ENCODE results near the gene TIMP3. TPM values are rescaled to one million over a fixed set of nuclear protein-coding genes. Genes with fewer than 3 reads are reported as not detected.

The TIMP3 gene
- polyA plus RNA-seq, 4 donors, result 157 to 172 (median 162) TPM

DNA sequence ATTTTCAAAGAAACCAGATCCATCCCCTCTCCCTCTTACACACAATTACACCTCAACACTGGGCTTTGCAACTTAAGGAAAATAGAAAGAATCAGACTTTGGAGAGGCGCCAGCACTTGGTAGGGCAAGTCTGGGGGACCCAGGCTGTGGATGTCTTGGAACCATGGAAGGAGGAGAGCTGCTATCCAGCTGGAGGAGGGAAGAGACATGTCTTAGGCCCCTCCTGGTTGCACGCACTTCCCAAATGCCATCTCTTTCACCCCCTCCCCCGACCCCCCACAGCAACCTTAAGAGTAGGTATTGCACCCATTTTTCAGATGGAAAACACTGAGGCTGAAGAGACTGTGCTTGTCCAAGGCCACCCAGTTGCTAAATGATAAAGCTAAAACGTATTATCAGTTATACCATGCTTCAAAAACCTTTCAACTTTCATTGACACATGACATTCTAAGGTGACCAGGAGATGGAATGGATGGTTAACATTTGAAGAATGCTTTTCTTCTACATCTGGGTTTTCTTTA, 3.9 kb downstream of the TIMP3 start:
- no peak for DNase-seq (ENCODE audit: low read depth in 4 of 4, low spot score in 3 of 4)

GRCh38 chr22:32806296-32806695, 4.8 kb downstream of the TIMP3 start:
- no peak for DNase-seq (ENCODE audit: low read depth in 4 of 4, low spot score in 3 of 4)

DNA sequence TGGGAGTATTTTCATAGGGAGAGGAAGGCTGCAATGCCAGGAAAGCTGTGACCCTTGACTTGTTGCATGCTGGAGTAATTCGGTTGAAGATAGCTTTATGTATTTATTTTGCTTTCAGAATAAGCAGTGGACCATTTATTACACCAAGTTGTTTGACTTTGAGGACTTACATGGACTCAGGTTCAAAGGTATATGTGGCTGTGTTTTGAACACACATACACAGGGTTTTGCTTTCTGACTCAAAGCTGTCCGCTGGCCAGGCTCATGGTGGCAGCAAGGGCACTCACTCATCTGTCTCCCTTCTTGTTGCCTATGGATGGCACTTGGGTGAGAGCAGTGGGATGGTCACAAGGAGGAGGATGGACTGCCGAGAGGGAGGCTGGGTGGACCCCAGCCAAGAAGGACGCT, 6.5 kb downstream of the TIMP3 start:
- no peak for DNase-seq (ENCODE audit: low read depth in 4 of 4, low spot score in 3 of 4)

GRCh38 chr22:32809786-32810554, 8.5 kb downstream of the TIMP3 start:
- no peak for DNase-seq (ENCODE audit: low read depth in 4 of 4, low spot score in 3 of 4)

DNA sequence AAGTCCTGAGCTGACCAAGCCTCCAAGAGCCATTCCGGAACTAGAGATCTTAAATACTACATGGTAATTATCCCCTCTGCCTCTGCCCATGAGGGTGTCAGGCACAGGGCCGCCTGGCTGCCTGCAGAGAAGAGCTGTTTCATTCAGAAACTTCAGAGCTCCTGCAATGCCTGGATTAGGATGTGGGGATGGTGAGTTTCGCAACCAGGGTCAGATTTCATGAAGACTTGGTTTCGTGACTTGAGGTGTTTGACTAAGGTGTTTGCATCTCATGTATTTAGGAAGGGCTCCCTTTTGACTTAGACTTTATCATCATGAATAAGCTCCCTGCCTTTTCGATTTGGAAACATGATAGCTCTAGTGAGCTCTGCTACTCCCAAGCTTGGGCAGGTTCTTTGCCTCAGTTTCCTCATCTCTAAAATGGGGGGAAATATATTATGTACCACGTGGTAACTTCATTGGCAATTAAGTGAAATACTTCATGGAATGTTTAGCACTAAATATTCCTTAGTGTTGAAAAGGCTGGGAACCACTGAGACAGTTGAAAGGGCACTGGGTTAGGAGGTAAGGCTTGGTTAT, 9.1 kb downstream of the TIMP3 start:
- no peak for DNase-seq (ENCODE audit: low read depth in 4 of 4, low spot score in 3 of 4)

GRCh38 chr22:32811788-32812545, 10.5 kb downstream of the TIMP3 start:
- no peak for DNase-seq (ENCODE audit: low read depth in 4 of 4, low spot score in 3 of 4)

GRCh38 chr22:32814285-32814860, 12.9 kb downstream of the TIMP3 start:
- no peak for DNase-seq (ENCODE audit: low read depth in 4 of 4, low spot score in 3 of 4)

GRCh38 chr22:32815059-32815458, 13.6 kb downstream of the TIMP3 start:
- no peak for DNase-seq (ENCODE audit: low read depth in 4 of 4, low spot score in 3 of 4)

DNA sequence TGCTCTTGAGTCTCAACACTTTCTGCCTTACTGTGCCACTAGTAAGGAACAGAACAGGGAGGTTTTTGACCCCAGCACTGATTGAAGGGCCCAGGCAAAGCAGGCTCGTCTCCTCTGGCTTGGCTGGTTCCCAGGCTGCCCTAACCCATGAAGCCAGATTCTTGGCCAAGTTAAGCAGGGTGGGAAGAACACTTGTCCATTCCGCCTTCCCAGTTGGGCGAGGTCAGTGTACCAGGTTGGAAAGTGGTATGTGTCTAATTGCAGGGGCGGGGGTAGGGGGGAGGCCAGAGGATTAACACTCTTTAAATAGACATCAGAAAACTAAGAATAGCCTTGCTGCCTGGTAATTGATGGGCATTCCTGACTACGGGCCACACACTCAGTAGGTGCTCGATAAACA, 14.4 kb downstream of the TIMP3 start:
- no peak for DNase-seq (ENCODE audit: low read depth in 4 of 4, low spot score in 3 of 4)

DNA sequence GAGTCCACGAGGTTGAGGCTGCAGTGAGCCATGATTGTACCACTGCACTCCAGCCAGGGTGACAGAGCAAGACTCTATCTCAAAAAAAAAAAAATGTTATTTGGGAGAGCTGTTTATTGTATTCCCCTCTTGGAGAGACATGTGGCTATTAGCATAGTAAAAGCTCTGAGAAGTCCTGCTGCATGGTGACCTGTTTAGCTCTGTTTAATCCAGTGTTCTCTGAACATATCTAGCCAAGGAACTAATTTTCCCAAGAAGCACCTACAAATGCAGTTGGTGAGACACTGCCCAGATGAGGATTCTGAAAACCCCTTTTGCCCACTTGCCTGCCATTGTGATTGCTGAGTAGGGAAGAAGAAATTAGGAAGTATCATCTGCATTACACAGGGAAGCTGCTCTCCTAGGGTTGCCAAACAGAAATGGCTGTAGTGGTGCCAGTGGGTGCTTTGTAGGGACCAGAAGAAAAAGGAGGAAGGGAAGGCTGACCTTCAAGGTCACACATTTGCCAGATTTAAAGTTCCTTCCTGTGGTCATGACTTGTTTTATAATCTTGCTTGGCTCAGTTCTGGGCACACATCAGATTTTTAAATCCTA, 15.7 kb downstream of the TIMP3 start:
- no peak for DNase-seq (ENCODE audit: low read depth in 4 of 4, low spot score in 3 of 4)

GRCh38 chr22:32818446-32819115, 17.1 kb downstream of the TIMP3 start:
- no peak for DNase-seq (ENCODE audit: low read depth in 4 of 4, low spot score in 3 of 4)

DNA sequence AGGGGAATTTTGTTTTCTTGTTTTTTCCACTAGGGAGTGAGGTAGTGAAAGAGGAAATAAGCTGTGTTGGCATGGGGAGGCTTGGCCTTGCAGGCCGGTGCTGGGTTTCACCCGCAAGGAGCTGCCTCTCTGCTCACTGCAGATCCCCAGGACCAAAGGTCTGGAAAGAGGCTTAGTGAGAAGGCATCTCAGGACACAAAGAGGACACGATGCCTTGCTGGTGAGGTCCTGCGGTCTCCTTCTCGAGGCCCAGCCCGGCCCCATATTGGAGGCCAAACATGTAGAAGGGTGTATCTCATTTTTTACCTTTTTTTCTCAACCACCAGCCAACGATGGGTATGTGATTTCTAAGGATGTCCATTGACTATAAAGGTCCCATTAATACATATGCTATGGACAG, 17.6 kb downstream of the TIMP3 start:
- DNase-seq (ENCODE audit: low read depth in 4 of 4, low spot score in 3 of 4), result no peak

GRCh38 chr22:32820131-32821119, 18.9 kb downstream of the TIMP3 start:
- DNase-seq (ENCODE audit: low read depth in 4 of 4, low spot score in 3 of 4), result no peak

DNA sequence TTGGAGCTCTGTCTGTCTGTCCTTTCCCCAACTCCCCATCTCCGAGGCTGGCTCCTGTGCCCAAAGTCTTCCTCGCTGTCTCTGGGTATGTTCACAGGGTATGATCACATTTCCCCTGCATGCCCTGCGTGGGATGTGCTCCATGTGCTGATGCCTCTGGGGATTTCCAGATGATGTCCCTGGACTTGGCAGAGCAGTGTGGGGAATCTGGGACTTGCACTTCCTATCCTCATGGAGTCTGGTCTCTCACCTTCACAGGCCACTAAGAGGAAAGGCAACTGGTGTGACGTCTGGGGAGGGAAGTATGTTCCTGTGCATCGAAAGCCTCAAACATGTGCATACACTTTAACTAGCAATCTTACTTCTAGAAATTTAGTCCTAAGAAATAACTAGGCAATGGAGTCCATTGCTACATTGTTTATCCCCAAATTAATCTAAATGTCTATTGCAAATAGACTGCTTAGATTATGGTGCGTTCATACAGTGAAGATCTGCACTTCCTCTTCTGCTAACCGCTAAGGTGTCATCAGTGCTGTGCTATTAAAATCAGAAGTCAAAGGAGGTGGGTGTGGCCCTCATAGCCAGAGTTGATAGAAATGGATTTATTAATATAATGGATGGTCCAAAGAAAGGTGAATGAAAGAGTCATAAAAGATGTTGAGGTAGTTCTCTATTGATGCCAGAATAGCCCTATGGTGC, 20.8 kb downstream of the TIMP3 start:
- DNase-seq (ENCODE audit: low read depth in 4 of 4, low spot score in 3 of 4), result no peak

- no peak for DNase-seq (ENCODE audit: low read depth in 4 of 4, low spot score in 3 of 4)
Measured at GRCh38 chr22:32823024-32823730, 21.7 kb downstream of the TIMP3 start.

DNA sequence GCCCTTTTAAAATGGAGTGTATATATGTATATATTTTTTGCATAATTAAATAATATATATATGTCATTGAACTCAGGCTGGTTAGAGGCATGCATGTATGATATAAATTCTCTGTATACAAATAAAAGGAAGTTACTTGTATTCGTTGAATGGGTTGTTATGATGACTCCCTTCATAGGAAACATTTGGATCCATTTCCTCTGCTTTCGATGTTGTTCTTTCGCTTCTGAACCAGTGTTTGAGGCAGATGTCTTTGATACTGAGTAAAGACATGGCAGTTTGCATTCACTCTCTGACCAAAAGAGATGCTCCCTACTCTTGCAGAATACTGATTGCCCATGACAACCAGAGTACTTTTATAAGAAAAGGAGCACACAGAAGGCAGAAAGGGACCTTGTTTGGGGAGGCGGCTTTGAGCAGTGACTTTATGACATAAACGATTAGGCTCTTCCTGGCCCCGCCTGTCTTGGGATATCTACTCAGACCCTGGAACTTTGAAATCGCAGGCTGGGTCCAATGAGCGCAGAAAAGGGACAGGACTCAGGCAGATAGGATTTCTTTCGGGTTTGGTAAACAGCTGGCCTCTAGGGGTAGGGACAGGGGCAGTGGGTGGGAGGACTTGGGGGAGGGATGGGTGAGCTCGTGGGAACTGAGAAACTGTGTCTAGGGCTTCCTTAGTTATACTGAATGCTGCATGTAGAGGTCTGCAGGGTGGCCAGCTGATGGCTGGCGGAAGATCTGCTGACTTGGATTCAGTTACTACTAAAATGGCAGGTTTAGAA, 23.2 kb downstream of the TIMP3 start:
- no peak for DNase-seq (ENCODE audit: low read depth in 4 of 4, low spot score in 3 of 4)

GRCh38 chr22:32826537-32826936, 25.0 kb downstream of the TIMP3 start:
- DNase-seq (ENCODE audit: low read depth in 4 of 4, low spot score in 3 of 4), result no peak
